Stimulated activated naive CD8-positive, alpha-beta T cell treated with anti-CD3 and anti-CD28 coated beads, Interleukin-15, Interleukin-2, amounts not matched to agents 100 ng/mL and 50 ng/mL, for 24 hours (primary cell): ENCODE results near the gene ASIC2.

Experiments
- H3K27ac Mint-ChIP-seq: one replicate; pipeline ENCODE4 v1.8.0; 2021; ENCODE audit warnings: mild to moderate bottlenecking, mixed read lengths
- H3K27me3 Mint-ChIP-seq: one replicate; pipeline ENCODE4 v1.8.0; 2021; ENCODE audit warnings: mixed read lengths
- H3K36me3 Mint-ChIP-seq: one replicate; pipeline ENCODE4 v1.8.0; 2021; ENCODE audit warnings: low read depth, mixed read lengths
- H3K4me1 Mint-ChIP-seq: one replicate; pipeline ENCODE4 v1.8.0; 2021; ENCODE audit warnings: low read depth, mixed read lengths
- H3K4me3 Mint-ChIP-seq: one replicate; pipeline ENCODE4 v1.8.0; 2021; ENCODE audit warnings: mild to moderate bottlenecking, mixed read lengths
- H3K9me3 Mint-ChIP-seq: one replicate; pipeline ENCODE4 v1.8.0; 2021; ENCODE audit warnings: mixed read lengths

ASIC2 gene

DNA sequence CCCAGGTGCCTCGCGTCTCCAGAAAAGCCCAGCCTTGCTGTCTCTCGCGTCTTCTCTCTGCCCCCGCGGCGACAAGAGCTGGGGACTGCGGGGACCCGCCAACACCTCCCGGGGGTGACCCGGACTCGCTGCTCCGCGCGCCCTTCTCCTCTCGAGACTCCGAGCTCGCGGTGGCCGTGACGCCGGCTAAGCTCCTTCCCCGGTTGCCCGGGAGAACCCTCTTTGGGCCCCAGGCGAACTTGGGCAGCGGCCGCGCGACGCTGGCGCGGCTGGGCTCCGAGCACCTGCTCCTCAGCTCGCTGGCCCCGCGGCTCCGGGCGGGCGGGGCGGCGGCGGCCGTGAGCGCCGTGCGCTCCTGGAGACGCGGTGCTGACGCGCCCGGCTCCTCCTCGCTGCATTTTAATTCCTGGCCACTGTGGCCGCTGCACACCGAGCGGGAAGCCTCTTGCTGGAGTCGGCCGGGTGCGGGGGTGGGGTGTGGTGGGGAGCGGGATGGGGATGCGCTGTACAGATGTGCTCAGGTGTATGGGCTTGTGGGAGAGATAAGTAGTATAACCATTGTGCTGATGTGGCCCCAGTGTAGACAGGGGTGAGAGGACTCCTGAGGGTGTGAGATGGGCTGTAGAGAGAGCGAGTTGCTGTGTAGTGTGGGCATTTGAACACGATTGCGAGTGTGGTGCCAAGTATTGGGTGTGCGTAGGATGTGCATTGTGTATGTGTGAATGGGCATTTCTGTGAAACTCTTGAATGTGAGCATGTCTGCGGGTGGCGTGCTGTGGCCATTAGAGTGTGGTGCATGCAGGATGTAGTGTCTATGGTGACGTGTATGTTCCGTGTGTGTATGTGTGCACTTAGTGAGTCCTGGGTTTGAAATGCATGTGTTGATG, at the start of gene ASIC2:
Gene ASIC2 (minus strand): TSS at position 315 of the 887 bp plus-strand sequence.
- H3K4me1 Mint-ChIP-seq = peaks cover 5% of the 10 kb centered on the region
- no peaks in the 10 kb centered on the region for H3K9me3 Mint-ChIP-seq
- H3K27ac Mint-ChIP-seq = no peak within 1 kb of the TSS
- peaks cover 40% of the 10 kb centered on the region for H3K27me3 Mint-ChIP-seq
- H3K36me3 Mint-ChIP-seq = no peaks in the 10 kb centered on the region
- no peak within 1 kb of the TSS for H3K4me3 Mint-ChIP-seq

DNA sequence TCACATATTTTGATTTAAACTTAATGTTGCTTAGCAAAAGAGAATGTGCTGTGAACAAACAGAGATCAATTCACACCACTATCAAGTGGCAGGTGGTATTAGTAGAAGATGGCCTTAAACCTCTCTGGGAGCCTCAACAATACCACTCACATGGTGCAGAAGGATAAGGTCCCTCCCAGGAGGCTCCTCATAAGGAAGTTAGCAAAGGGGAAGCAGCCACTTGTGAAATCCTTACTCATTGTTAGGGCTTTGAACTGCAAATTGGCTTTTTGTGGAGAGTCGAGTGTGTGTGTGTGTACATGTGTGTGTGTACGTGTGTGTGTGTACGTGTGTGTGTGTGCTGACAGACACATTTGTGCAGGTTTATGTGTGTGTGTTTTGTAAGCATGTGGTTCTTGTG, 48.9 kb upstream of the ASIC2 start:
- Mint-ChIP-seq H3K9me3 (no peaks in the 10 kb centered on the region), H3K36me3 (no peaks in the 10 kb centered on the region), H3K4me1 (no peaks in the 10 kb centered on the region), H3K4me3 (no peak overlapping the region), H3K27ac (no peak overlapping the region), H3K27me3 (peaks cover 20% of the 10 kb centered on the region)

GRCh38 chr17:33338242-33338641, 45.1 kb upstream of the ASIC2 start:
- Mint-ChIP-seq H3K27ac (no peak overlapping the region), H3K4me3 (no peak overlapping the region), H3K36me3 (no peaks in the 10 kb centered on the region), H3K4me1 (no peaks in the 10 kb centered on the region), H3K9me3 (no peaks in the 10 kb centered on the region), H3K27me3 (peaks cover 15% of the 10 kb centered on the region)

DNA sequence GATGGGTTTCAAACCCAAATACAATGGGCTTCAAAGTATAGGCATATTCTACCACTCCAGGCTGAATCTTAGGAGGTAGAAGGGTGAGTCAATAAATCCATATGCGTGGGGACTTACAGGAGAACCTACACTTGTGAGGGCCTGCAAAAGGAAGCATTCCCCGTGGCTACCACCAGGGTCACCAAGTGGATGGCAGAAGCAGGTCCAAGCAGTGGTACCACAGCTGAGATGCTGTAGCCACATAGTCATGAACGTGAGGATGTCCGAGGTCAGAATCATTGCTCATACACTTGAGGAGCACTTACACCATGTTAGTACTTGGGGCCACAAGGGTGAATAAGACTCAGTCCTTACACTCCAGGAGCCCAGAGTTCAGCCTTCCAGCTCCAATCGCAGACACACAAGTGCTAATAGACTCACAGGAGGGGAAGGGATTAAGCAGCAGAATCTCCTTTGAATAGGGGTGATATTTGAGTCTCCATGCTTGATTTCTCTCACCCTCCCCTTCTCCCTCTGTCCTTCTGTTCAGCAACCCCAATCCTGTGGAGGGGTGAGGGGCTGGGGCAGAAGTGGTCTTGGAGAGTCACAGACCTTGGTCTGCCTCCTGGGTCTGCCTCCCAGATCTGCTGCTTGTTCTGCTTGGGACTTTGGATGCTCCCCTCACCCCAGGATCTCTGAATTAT, 42.5 kb upstream of the ASIC2 start:
- peaks cover 13% of the 10 kb centered on the region for H3K27me3 Mint-ChIP-seq
- no peaks in the 10 kb centered on the region for H3K36me3 Mint-ChIP-seq
- H3K4me1 Mint-ChIP-seq = no peaks in the 10 kb centered on the region
- no peaks in the 10 kb centered on the region for H3K9me3 Mint-ChIP-seq
- no peak overlapping the region for H3K4me3 Mint-ChIP-seq
- no peak overlapping the region for H3K27ac Mint-ChIP-seq

GRCh38 chr17:33334703-33335102, 41.6 kb upstream of the ASIC2 start:
- H3K27me3 Mint-ChIP-seq = peaks cover 11% of the 10 kb centered on the region

DNA sequence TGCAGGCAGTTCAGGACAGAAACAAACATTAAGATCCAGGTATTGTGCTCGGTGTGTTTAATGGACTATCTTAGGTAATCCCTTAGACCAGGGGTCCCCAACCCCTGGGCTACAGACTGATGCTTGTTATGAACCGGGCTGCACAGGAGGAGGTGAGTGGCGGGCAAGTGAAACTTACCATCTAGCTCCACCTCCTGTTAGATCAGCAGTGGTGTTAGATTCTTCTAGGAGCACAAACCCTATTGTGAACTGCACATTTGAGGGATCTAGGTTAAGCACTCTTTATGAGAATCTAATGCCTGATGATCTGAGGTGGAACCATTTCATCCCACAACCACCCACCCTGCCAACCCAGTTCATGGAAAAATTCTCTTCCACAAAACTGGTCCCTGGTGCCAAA, 37.8 kb upstream of the ASIC2 start:
- Mint-ChIP-seq H3K4me1 (no peaks in the 10 kb centered on the region), H3K36me3 (no peaks in the 10 kb centered on the region), H3K27ac (no peak overlapping the region), H3K4me3 (no peak overlapping the region), H3K27me3 (peaks cover 4% of the 10 kb centered on the region), H3K9me3 (no peaks in the 10 kb centered on the region)

More at GRCh38 chr17:33334703-33335102, 41.6 kb upstream of the ASIC2 start:
- Mint-ChIP-seq H3K4me1 (no peaks in the 10 kb centered on the region), H3K4me3 (no peak overlapping the region), H3K36me3 (no peaks in the 10 kb centered on the region), H3K27ac (no peak overlapping the region), H3K9me3 (no peaks in the 10 kb centered on the region)

DNA sequence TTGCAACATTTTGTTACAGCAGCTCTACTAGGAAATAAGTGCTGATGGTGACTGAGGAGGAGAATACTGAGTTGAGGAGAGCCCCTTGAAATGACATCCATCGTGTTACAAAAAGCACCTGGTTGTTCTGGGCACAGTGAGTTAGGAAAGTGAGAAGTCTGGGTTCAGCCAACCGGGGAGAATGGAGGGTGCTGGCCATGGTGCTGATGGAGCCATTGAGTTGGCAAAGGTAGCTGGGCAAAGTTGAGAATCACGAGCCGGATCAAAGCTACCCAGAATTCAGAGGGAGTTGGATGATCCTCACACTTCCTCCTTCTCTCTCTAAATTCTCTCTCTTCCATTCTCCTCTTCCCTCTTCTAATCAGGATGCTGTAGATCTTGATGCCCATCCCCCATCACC, 35.0 kb upstream of the ASIC2 start:
- no peak overlapping the region for H3K4me3 Mint-ChIP-seq
- H3K9me3 Mint-ChIP-seq = no peaks in the 10 kb centered on the region
- no peak overlapping the region for H3K27ac Mint-ChIP-seq
- no peaks in the 10 kb centered on the region for H3K36me3 Mint-ChIP-seq
- H3K4me1 Mint-ChIP-seq = no peaks in the 10 kb centered on the region
- peaks cover 8% of the 10 kb centered on the region for H3K27me3 Mint-ChIP-seq

GRCh38 chr17:33324736-33325135, 31.6 kb upstream of the ASIC2 start:
- Mint-ChIP-seq H3K9me3 (no peaks in the 10 kb centered on the region), H3K27ac (no peak overlapping the region), H3K27me3 (peaks cover 8% of the 10 kb centered on the region), H3K36me3 (no peaks in the 10 kb centered on the region), H3K4me1 (no peaks in the 10 kb centered on the region), H3K4me3 (no peak overlapping the region)

DNA sequence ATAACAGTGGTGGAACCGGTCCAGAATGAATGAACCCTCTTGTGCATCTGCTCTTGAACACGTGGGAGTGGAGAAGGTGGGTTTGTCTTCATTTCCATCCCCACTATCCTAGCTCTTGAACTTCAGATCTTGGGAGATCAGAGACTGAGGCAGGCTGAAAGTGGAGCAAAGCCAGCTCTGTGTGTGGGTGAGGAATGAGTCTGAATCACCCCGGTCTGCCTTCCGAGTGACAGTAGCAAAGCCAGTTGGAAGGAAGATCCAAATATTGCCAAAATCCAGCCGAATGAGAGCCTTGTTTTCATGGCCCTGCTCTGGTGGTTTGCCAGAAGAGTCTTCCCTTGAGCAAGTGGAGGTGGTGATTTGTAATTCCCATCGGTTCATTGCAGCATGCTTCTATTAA, 29.0 kb upstream of the ASIC2 start:
- Mint-ChIP-seq H3K27me3 (peaks cover 15% of the 10 kb centered on the region), H3K4me1 (no peaks in the 10 kb centered on the region), H3K27ac (no peak overlapping the region), H3K9me3 (no peaks in the 10 kb centered on the region), H3K4me3 (no peak overlapping the region), H3K36me3 (no peaks in the 10 kb centered on the region)

GRCh38 chr17:33318241-33318640, 25.1 kb upstream of the ASIC2 start:
- peaks cover 13% of the 10 kb centered on the region for H3K27me3 Mint-ChIP-seq
- peaks cover 8% of the 10 kb centered on the region for H3K4me1 Mint-ChIP-seq
- no peaks in the 10 kb centered on the region for H3K36me3 Mint-ChIP-seq
- H3K9me3 Mint-ChIP-seq = no peaks in the 10 kb centered on the region
- no peak overlapping the region for H3K27ac Mint-ChIP-seq
- no peak overlapping the region for H3K4me3 Mint-ChIP-seq

GRCh38 chr17:33316746-33317145, 23.7 kb upstream of the ASIC2 start:
- Mint-ChIP-seq H3K27me3 (peaks cover 19% of the 10 kb centered on the region), H3K9me3 (no peaks in the 10 kb centered on the region), H3K4me3 (no peak overlapping the region), H3K36me3 (no peaks in the 10 kb centered on the region), H3K27ac (no peak overlapping the region), H3K4me1 (peaks cover 8% of the 10 kb centered on the region)

DNA sequence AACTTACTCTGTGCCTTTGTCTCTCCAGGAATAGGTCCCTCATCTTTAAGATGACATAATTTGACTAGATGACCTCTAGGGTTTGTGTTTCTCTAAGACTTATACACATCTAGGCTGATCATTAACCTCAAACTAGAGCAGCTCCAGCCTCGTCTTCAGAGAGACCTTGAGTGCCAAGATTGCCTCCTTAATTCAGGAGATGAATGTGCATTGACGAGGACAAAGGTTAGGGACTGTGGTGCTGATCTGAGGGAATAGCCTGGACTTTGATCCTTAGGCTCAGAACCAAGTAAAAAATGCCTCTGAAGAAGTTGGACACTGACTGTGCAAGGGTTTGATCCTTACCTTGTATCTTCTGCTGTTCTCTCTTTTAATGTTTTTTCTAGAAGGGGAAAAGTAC, 17.2 kb upstream of the ASIC2 start:
- H3K9me3 Mint-ChIP-seq = no peaks in the 10 kb centered on the region

DNA sequence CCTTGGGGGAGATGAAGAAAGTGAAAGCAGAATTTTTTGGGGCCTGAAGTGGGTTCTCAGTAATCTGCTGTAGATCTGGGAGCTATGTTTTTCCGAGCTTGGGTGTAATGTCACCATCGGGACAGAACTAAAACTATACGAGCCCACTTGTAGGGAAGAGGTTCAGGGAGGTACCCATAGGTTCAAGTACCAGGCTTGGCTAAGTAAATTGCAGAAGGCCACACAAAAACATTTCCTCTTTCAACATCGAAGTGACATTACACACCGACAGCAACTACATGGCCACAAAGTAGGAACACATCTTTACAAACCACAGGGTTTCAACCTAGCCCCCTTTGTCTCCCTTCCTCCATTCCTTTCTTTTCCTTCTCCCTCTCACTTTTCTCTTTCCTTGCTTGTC, 10.2 kb upstream of the ASIC2 start:
- Mint-ChIP-seq H3K27ac (no peak overlapping the region), H3K4me1 (peaks cover 4% of the 10 kb centered on the region)

More for the DNA sequence above, 17.2 kb upstream of the ASIC2 start:
- H3K4me3 Mint-ChIP-seq = no peak overlapping the region
- H3K27ac Mint-ChIP-seq = no peak overlapping the region
- no peaks in the 10 kb centered on the region for H3K36me3 Mint-ChIP-seq
- H3K27me3 Mint-ChIP-seq = peaks cover 15% of the 10 kb centered on the region
- H3K4me1 Mint-ChIP-seq = peaks cover 8% of the 10 kb centered on the region

DNA sequence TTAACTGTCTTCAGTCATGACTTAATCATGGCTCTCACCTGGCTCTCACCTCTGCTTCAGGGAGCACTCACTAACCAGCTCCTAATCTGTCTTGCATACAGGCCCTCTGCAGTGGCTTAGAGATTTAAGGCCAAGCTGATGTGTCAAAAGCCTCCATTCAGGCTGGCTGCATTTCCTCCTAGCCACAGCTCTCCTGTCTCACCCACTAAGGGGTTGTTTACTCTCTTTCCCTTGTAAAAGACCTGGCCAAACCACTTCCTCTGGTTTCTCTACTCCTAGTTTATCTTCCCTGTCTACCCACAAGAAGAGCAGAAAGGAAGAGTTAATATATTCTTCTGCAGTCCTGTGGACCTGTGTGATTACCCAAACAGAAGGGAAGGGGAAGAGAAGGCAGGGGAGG, 9.3 kb upstream of the ASIC2 start:
- no peaks in the 10 kb centered on the region for H3K36me3 Mint-ChIP-seq
- H3K4me3 Mint-ChIP-seq = no peak overlapping the region
- no peak overlapping the region for H3K27ac Mint-ChIP-seq
- peaks cover 10% of the 10 kb centered on the region for H3K27me3 Mint-ChIP-seq
- H3K4me1 Mint-ChIP-seq = peaks cover 4% of the 10 kb centered on the region
- H3K9me3 Mint-ChIP-seq = no peaks in the 10 kb centered on the region

More for the DNA sequence above, 10.2 kb upstream of the ASIC2 start:
- Mint-ChIP-seq H3K4me3 (no peak overlapping the region), H3K9me3 (no peaks in the 10 kb centered on the region), H3K27me3 (peaks cover 12% of the 10 kb centered on the region), H3K36me3 (no peaks in the 10 kb centered on the region)

GRCh38 chr17:33300241-33300640, 7.1 kb upstream of the ASIC2 start:
- Mint-ChIP-seq H3K4me3 (no peak overlapping the region), H3K27me3 (peaks cover 10% of the 10 kb centered on the region), H3K27ac (no peak overlapping the region), H3K9me3 (no peaks in the 10 kb centered on the region), H3K36me3 (no peaks in the 10 kb centered on the region), H3K4me1 (peaks cover 4% of the 10 kb centered on the region)
